ENCODE data around the gene AADAC.

DNA sequence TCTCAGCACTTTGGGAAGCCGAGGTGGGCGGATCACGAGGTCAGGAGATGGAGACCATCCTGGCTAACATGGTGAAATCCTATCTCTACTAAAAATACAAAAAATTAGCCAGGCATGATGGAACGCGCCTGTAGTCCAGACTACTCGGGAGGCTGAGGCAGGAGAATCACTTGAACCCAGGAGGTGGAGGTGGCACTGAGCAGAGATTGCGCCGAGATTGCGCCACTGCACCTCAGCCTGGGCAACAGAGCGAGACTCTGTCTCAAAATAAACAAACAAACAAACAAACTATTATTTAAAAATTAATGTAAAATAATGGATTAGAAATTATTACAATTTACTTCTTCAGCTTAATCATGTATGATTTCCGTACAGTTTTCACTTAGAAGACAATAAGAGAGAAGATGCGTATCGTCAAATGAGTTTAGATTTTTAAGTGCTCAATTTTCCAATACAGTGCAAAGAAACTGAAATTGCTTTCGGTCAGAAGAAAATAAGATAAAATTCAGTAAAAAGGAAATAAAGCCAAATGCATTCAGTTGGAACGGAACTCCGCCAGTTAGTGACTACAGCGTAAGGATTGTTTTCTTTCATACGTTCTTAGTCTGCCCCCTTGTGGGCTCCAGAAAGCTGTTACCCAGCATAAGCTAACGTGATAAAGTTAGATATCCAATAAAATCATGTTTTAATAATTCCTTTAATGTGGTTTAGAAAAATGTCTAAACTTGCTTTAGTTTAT, 24.8 kb downstream of the AADAC start:
- TF ChIP-seq POLR2AphosphoS5 (IDR thresholded peaks at IDR 0.05; ENCODE audit: low read depth, low read length) = no peak
- TF ChIP-seq POLR2A (IDR thresholded peaks at IDR 0.05; ENCODE audit: low read depth, low read length) = no peak

Measured in GM12891 (cell line).